DOHH2 (cell line): ENCODE results near the gene FEM1B.

Experiments
- EZH2phosphoT487 ChIP-seq: fragments of 200-600 bp; sonication (generic); IDR thresholded peaks from 2 replicates; pipeline ENCODE4 v1.6.1; 2017; ENCODE audit warnings: borderline replicate concordance, mild to moderate bottlenecking, antibody characterized with exemption, low read length, moderate library complexity, mixed read lengths
- TF ChIP-seq, protein P1 (sequence below): fragments of 200-600 bp; sonication (generic); IDR thresholded peaks from one replicate; pipeline ENCODE4 v1.5.1; 2014; ENCODE audit warnings: antibody characterized with exemption, mild to moderate bottlenecking, low read depth, low read length; ENCODE audit not compliant: poor library complexity, severe bottlenecking

DNA sequence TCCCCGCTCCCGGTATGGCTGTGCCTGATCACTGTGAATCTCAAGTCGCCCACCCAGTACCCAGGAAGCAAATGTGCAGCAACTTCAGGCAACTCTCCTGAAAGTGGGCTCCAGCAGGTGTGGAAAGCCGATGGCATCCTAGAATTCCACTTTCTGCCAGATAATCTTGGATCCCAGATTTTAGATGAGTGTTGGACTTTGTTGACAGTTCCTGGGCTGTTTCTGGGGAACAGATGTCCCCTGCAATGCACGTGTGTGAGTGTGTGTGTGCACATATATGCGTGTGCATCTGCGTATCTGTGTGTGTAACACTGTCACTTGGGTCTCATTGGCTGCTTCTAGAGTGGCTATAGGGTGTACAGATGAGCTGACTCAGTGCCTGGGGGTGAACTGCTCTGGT lies 59.0 kb downstream of the FEM1B start:
- TF ChIP-seq, protein P1, sequence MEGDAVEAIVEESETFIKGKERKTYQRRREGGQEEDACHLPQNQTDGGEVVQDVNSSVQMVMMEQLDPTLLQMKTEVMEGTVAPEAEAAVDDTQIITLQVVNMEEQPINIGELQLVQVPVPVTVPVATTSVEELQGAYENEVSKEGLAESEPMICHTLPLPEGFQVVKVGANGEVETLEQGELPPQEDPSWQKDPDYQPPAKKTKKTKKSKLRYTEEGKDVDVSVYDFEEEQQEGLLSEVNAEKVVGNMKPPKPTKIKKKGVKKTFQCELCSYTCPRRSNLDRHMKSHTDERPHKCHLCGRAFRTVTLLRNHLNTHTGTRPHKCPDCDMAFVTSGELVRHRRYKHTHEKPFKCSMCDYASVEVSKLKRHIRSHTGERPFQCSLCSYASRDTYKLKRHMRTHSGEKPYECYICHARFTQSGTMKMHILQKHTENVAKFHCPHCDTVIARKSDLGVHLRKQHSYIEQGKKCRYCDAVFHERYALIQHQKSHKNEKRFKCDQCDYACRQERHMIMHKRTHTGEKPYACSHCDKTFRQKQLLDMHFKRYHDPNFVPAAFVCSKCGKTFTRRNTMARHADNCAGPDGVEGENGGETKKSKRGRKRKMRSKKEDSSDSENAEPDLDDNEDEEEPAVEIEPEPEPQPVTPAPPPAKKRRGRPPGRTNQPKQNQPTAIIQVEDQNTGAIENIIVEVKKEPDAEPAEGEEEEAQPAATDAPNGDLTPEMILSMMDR, result no peak
- no peak for TF ChIP-seq EZH2phosphoT487
